ENCODE results near the gene MYO1E.
"Not testable (repeated sequence)": the region's sequence is repeated elsewhere in the genome, so short reads cannot be mapped to it uniquely, and the experiment has no call there.

Gene MYO1E

DNA sequence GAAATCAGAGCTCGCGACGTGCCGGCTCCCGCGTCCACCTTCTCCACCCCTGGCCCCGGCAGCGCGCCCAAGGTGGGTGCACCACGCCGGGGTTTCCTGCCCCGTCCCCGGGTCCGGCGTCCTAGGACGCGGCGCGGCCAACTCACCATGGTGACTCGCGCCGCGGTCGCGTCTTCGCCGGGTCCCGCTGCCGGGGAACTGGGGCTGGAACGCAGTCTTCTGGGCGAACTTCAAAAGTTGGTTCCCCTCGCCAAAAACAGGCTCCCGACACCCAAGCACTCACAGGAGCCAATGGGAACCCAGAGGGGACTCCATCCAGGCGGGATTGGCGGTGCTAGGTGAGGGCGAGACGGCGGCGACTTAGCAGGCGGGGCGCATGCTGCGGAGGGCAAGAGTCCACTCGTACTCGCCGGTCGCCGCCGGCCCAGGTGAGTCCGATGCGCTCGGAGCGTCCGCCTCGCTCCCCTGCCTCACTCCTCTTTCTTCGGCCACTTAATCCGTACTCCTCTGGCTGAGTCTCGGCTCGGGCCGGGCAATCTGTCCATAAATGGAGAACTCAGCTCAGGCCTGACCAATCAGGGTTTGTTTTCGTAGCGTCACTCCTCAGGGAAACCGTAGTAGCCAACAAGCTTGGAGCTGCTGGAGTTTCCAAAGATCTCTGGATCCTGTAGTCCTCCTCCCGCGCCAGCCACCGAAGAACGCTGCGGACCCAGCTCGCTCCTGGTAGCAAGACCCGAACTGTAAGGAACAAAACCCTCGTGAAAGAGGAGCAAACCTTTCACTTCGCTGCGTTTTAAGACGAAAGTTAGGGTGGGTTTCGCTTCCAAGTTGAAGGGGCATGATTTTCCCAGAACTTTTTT, at the start of gene MYO1E:
Gene MYO1E (minus strand): TSS at position 520 of the 860 bp plus-strand sequence. CDS start 371 bp downstream, at position 149.
- DNase-seq (ENCODE audit: low spot score): peak; percentile 76

DNA sequence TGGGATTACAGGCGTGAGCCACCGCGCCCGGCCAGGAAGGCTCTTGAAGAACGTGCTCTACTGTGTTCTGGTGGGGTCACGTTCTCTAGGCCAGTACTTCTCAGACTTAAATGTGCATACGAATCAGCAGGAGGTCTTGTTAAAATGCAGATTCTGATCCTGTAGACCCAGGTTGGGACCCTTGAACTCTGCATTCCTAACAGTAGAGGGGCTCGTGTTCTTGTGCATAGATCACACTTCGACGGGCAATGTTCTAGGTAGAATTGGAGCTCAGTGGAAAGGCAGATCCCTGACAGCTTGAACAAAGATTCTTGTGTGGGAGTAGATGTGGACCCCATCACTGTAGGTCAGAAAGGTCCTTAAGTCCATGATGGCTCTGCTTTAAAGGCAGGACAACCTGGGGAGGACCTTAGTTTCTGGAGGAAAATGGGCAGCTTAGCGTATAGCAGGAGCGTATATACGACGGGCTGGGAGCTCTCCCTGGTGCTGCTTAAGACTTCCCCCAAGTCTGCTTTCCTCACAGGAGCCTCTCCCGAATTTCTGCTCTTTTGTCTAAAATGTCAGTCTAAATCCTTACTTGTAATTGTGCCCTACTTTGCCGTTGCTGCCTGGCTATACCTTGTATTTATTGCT, 48.4 kb upstream of the MYO1E start:
- no peak for DNase-seq (ENCODE audit: low spot score)

DNA sequence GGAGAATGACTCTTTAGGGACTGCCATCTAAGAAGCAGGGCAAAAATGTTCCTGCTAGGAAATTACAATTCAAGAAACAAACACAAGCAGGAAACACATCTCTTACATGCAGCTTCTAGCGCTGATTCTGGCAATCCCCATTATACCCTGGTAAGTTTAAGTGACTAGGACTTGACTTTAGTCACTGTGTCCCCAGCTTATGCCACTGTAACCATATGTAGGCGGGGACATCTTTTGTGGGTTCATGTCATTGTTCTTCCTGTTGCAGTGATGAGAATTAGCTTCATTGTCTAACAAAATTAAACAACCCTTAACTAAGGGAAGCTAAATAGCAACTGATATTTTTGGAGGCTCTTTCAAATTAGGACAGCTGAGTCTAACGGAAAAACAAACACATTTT, 47.4 kb upstream of the MYO1E start:
- no peak for DNase-seq (ENCODE audit: low spot score)

DNA sequence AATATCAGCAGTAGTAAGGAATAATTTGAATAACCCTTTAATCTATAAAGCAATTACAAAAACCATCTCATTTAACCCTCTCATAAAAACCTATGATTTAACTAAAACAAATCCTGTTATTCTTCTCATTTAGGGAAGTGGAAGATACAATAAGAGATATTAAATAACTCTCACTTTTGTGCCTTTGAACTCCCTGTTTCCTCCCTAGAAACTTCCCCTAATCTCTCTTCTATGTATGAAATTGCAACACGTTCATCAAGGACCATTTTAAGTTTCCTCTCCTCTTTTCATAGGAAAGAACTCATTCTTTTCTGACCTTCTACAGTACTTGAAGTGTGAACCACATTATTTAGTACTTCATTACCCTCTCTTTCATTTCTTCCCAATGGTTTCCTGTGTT, 46.5 kb upstream of the MYO1E start:
- DNase-seq (ENCODE audit: low spot score): no peak

DNA sequence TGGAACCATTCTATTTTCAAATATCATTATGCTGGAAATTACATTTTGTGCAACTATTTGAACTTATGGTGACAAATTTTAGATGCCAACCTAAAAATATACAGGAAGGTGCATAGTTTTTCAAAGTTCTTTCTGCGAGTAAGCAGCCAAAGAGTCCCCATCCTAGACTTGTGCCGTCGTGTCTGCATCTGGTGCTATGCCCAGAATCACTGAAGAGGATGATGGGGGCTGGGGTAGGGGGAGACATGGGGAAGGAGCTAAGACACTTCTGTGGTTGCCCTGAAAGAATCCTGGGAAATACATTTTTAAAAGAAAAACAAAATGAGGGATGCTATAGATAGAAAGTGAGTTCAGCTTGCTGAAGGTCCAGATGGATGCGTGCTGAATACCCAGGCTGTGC, 44.1 kb upstream of the MYO1E start:
- DNase-seq (ENCODE audit: low spot score): no peak

DNA sequence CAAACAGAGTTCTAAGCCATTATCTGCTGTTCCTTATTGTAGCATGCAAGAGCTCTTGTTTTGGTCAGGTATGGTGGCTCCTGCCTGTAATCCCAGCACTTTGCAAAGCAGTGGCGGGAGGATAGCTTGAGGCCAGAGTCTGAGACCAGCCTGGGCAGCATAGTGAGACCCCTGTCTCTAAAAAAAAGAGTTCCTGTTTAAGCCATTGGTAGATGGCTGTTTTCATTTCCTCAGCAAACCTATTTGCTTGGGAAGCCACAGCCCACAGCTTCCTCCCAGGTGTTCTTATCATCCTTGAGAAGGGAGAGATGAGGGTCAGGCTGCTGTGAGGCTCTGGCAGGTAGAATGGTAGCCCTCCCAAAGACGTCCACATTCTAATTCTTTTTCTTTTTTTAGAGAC, 40.9 kb upstream of the MYO1E start:
- no peak for DNase-seq (ENCODE audit: low spot score)

DNA sequence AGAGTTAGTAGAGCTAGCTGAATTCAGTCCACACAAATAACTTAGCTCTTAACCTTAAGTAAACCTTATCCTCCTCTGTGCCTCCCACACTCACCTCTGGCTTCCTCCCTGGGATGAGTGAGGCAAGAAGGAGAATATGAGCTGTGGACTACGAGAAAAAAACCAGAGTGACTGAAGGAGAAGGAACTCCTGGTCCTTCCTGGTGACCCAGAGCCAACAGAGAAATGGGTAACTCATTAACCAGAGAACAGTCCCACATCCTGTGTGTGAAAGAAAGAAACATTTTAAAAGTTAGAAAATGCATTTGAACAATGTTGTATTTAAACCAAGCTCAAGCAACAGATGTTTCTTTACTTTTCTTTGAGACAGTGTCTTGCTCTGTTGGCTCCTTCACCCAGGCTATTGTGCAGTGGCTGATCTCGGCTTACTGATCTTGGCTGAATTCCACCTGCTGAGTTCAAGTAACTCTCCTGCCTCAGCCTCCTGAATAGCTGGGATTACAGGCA, 37.8 kb upstream of the MYO1E start:
- DNase-seq (ENCODE audit: low spot score): no peak

DNA sequence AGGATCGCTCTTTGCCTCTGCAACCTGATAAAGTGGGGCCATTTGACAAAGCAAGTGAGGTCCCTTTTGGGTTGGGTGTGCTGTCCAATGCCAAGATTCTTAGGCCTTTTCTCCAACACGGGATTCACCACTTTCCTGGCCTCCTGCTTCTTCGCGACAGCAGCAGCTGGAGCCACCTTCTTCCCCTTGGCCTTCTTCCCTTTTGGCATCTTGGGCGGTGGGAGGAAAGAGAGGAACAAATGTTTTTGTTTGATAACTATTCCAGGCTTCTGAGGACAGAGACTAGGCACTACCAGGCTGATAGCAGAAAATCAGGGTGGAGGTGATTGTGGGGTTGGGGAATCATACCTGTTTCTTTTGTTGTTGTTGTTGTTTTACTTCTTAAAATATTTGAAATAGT, 35.3 kb upstream of the MYO1E start:
- DNase-seq (ENCODE audit: low spot score): no peak

DNA sequence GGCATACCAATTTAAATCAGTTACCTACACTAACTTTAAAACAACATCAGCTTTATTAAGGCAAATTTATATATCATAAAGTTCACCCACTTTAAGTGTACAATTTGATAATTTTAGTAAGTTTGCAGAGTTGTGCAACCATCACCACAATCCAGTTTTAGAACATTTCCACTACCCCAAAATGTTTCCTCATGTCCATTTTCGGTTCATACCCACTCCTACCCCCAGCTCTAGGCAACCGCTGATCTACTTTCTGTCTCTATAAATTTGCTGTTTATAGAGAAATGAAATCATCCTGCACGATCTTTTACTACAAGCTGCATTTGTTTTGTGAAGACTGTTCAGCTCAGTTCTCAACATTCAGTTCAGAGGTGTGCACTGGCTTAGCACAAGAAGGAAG, 33.8 kb upstream of the MYO1E start:
- DNase-seq (ENCODE audit: low spot score): peak; percentile 43

DNA sequence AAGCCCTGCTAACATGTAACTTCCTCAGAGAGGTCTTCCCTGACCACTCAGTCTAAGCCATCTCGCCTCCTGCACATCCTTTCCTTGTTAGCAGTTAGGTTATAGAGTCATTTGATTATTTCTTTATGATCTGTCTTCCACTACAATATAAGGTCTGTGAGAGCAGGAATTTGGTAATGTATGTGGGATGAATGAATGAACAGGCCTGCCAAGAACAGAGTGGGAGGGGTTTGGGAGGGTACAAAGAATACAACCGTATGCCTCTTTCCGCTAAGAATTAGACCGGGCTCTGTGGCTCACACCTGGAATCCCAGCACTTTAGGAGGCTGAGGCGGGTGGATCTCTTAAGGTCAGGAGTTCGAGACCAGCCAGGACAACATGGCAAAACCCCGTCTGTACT, 32.4 kb upstream of the MYO1E start:
- DNase-seq (ENCODE audit: low spot score): no peak

DNA sequence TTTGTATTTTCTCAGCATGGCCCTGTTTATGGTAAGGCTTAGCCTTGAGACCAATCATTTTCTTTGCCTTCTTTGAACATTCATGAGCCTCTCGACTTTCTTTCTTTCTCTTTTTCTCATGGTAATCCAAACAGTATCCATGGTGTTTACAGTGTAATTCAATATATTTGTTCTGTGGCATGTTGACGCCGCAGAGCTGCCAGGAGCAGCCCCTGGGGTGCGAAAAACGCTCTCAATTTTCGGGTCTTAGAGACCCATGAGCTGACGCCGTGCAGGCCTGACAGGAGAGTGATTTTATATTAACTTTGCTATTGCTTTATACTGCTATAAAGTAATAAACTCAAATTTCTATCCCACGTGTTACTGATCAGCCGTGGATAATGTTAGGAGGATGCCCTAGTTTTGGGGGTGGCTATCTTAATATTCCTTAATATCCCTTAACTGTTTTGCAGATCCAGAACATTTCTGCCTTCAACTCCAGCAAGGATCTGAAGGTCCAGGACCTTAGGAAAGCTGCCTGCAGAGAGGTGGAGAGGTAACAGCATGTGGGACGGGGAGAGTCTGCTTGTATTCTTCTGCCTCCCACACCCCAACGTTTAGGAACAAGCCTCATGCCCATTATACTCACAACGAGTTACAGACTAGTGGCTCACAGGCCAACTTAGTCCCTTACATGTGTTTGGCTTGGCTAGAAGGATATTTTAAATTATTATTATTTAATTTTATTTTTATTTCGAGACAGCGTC, 29.3 kb upstream of the MYO1E start:
- DNase-seq (ENCODE audit: low spot score): no peak

DNA sequence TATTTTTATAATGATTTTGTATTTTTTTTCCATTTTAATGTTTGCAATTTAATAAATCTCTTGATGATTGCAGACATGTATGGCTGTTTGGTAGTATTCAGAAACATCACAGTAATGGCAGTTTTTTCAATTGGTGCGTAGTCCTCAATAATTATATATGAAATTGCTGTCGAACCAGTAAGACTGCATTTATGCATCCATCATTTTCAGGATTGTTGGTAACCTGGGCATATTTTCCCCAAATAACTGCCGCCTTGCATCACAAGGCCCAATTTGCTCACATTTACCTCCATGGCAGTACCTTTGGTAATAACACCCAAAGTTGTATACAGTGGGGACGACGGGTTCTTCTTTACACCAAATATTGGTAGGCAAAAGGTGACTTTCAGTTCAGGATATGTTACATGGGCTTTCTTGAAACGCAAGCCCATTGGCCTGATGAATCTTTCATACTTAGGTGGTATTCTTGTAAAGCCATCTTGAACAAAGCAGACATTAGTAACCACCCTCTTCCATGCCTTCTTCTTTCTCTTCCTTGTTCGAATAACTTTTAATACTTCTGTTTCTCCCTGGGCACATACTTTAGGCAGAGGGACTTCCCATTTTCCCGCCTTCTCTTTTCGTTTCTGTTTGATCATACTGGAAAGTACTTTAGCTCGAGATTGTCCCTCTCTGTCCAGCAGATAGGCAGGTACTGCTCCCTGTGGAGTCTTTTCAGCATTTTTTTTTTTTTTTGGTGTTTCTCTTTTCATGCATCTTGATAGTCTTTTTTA, 28.6 kb upstream of the MYO1E start:
- not testable (repeated sequence) for DNase-seq (ENCODE audit: low spot score)

DNA sequence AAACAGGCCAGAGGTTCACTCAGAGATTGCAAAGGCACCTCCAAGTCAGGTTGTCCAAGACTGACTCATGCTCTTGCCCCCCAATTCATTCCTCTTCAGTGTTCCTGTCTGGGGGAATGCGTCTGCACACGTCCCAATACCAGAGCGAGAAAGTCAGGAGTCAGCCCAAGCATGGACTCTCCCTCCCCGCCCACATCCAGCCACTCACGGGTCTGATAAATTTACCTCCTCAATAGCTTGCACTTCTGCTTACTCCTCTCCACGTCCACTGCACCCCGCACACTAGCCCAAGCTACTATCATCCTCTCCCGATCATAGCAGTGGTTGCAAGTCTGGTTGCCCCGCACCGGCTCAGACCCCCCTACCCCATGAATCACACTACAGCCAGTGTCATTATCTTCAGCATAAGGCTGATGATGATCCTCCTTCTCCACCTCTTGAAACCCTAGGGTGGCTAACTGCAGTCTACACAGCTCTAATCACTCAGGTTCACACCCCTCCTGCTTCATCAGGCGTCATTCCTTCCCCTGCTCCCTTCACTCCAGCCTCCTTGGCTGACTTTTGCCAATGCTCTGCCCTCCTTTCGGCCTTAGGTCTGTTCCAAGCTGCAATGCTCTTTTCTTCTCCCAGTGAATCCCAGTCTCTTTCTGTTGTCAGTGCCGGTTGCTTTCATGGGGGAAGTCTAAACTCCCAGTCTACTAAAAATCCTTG, 27.6 kb upstream of the MYO1E start:
- DNase-seq (ENCODE audit: low spot score): peak; percentile 23

DNA sequence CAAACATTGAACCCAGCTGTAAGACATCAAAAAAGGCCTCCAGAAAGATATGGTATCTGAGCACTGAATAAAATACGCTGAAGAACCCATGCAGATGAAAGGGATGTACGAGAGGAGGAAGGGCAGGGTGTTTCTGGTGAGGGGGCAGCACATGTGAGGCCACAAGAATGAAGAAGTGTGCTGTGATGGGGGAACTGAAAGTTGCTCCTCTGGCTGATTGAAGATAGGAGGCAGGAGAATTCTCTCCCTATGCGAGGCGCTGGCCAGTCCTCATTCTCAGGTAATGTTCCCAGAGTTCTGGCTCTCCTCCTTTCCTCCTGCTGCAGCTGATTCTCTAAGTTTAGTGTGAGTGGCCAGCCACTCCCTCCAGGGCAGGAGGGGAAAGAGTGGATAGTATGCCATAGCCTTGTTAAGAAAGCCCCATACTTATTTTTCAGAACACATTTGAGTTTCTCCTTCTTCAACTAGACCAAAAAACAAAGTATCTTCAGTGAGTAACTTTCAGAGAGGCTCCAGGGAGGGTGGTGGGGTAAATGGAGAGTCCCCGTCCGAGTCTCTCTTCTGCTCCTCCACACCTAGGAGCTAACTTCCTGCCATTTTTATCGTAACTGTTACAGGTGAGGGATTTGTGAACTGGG, 26.9 kb upstream of the MYO1E start:
- peak; percentile 74 for DNase-seq (ENCODE audit: low spot score)

DNA sequence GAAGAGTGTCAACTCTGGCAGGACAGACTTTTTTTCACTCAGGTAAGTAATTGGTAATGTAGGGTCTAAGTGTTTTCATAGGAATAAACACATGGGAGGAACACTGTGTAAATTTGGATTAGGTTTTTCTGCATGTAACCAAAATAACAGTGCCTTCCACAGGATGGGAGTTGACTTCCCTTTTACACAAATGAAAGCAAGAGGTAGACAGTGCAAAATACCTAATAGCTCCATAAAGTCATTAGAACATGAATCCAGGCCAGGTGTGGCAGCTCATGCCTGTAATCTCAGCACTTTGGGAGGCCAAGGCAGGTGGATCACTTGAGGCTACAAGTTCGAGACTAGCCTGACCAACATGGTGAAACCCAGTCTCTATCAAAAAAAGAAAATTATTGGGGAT, 25.5 kb upstream of the MYO1E start:
- no peak for DNase-seq (ENCODE audit: low spot score)

DNA sequence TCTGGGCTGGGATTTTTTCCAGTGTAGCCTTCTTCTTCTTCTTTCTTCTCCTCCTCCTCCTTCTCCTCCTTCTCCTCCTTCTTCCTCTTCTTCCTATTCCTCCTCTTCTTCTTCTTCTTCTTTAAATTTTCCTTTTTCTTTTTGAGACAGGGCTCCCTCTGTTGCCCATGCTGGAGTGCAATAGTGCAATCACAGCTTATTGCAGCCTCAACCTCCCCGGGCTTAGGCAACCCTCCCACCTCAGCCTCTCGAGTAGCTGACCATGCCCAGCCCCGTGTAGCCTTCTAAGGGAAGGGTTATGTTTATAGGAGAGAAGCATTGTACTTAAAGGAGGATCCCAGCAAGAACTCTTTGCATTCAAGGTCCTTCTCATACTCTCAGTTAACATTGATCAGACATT, 24.0 kb upstream of the MYO1E start:
- DNase-seq (ENCODE audit: low spot score): no peak

DNA sequence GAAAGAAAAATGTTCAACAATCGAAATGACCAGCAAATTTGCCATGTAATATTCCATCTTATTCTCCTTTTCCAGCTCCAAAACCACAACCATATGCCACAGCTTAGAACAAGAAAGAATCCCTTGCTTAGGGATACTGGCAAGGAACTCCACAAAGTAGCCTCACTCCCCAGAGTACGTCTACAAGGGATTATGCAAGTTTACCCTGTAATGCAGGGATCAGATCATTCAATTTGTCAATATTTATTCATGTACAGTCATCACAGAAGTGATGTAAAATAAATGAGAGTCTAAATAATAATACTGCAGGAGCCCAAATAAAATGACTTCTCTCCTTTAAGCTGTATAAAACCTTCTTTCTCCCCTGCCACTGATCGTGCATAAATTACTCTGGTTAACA, 23.5 kb upstream of the MYO1E start:
- DNase-seq (ENCODE audit: low spot score): no peak

DNA sequence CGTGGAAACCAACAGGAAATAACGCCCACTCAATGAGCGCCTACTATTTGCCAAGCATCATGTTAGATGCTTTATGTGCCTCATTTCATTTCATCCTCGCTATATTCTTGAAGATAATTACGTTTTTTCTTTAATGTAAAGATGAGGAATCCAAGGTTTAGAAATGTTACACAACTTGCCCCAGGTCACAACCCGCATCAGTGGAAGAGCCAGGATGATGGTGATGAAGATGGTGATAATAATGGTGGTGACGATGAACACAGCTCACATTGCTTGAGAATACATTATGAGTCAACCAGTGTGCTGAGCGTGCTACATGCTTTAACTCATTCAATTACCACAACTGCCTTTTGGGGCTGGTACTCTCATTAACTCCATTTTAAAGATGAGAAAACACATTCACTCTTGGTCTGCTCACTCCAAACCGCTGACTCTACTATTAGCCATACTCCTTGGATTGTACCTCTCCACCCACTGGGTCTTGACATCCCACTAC, 21.5 kb upstream of the MYO1E start:
- no peak for DNase-seq (ENCODE audit: low spot score)

DNA sequence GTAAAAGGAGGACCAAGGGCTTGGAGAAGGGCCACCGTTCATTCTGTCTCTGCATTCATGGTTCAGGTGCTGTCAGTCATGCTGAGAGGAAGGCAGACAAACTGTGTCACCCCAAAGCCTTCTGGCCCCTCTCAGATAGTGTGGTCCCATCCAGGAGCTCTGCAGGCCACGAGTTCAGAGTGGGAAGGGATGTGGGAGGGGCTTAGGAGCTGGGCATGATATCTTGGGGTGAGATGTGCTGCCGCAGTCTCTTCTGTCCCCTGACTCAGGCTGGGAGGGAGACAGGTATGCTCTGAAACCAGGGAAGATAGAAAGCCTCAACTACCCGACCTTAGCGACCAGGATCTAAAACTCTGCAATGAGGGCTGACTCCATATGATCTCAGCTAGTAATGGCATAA, 19.6 kb upstream of the MYO1E start:
- no peak for DNase-seq (ENCODE audit: low spot score)

DNA sequence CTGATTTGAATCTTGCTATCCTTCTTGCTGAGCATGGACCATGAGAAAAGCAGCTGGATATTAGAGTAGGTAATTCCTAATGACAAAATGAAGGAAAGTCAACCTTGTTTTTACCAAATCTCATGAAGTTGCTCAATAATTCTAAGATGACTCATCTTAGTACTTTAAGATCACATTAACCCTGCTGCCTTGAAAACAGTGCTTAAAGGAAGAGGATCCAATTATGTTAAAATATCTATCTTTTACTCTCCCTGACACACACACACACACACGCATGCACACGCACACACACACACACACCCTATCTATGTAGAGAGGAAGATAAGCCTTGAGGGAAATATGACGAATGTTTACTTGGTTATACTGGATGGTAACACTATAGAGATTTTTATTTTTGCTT, 16.0 kb upstream of the MYO1E start:
- DNase-seq (ENCODE audit: low spot score): no peak

Data from germinal center (tissue), 1 donor.